B cell (primary cell): Measurements from ENCODE around the gene C2CD4A. TPM values are rescaled to one million over a fixed set of nuclear protein-coding genes. Genes with fewer than 3 reads are reported as not detected.

ENCODE experiments used
- ATAC-seq: fragments of 200-7000 bp; cut with Tn5 transposase; one replicate; pipeline ENCODE4 v1.10.0; 2021; ENCODE audit warnings: low read depth, mild to moderate bottlenecking, moderate number of reproducible peaks, moderate library complexity
- CTCF ChIA-PET: fragments of 350-600 bp; sonication (Branson Sonifier 250); formaldehyde crosslinking; loops from one replicate; lab custom pipeline; 2021; ENCODE audit warnings: antibody characterized with exemption, inconsistent platforms; lab: Charles Lee
- POLR2A ChIA-PET: fragments of 350-600 bp; sonication (Branson Sonifier 250); formaldehyde crosslinking; loops from one replicate; lab custom pipeline; 2021; ENCODE audit warnings: antibody characterized with exemption; lab: Charles Lee
- DNase-seq: peaks from one replicate; pipeline ENCODE4 v3.0.0; 2013
- H2AFZ ChIP-seq: 2 replicates; pipeline ENCODE4 v1.6.1; 2012; ENCODE audit warnings: mild to moderate bottlenecking, low read depth, low read length; ENCODE audit not compliant: insufficient read depth, poor library complexity, severe bottlenecking
- H3K27ac ChIP-seq, 2 donors: 1 replicate in 1 of 2; 2 replicates in 1 of 2; pipeline ENCODE4 v1.5.1; 2012 to 2013; ENCODE audit warnings: low read length in 2 of 2, mild to moderate bottlenecking in 2 of 2, moderate library complexity in 1 of 2
- H3K27me3 ChIP-seq, 4 experiments: fragments of 200-600 bp in 1 of 4; sonication (generic) in 1 of 4; replicated peaks in 1 of 4; 1 replicate in 2 of 4; 2 replicates in 2 of 4; pipeline versions ENCODE4 v1.6.1 to v1.7.0; 2013 to 2016; ENCODE audit warnings: low read length in 3 of 4, mild to moderate bottlenecking in 2 of 4, mixed read lengths in 1 of 4, moderate library complexity in 1 of 4; ENCODE audit not compliant: insufficient read depth in 4 of 4, control insufficient read depth in 3 of 4; ENCODE audit errors: control extremely low read depth in 1 of 4
- H3K36me3 ChIP-seq, 2 experiments: replicated peaks in 1 of 2; 1 replicate in 1 of 2; 2 replicates in 1 of 2; pipeline versions ENCODE4 v1.6.1 to v1.7.1; 2013; ENCODE audit warnings: low read length in 1 of 2; ENCODE audit not compliant: insufficient read depth in 2 of 2, control insufficient read depth in 1 of 2; ENCODE audit errors: control extremely low read depth in 1 of 2, extremely low read depth in 1 of 2
- H3K4me1 ChIP-seq, 2 donors: fragments of 200-600 bp in 1 of 2; sonication (generic) in 1 of 2; 1 replicate in 1 of 2; 2 replicates in 1 of 2; pipeline versions ENCODE4 v1.5.1 to v1.6.1; 2013 to 2017; ENCODE audit warnings: low read length in 2 of 2; ENCODE audit not compliant: control insufficient read depth in 2 of 2, insufficient read depth in 2 of 2
- H3K4me2 ChIP-seq: replicated peaks from 2 replicates; pipeline ENCODE3; 2012; ENCODE audit warnings: mild to moderate bottlenecking, low read depth, low read length; ENCODE audit not compliant: poor library complexity, severe bottlenecking
- H3K4me3 ChIP-seq, 5 experiments: fragments of 200-600 bp in 1 of 5; sonication (generic) in 1 of 5; 1 replicate in 3 of 5; 2 replicates in 2 of 5; pipeline versions ENCODE4 v1.5.1 to v1.7.0; 2011 to 2016; ENCODE audit warnings: low read length in 4 of 5, mild to moderate bottlenecking in 4 of 5, low read depth in 2 of 5, control low read depth in 1 of 5, moderate library complexity in 1 of 5; ENCODE audit not compliant: insufficient read depth in 1 of 5; ENCODE audit errors: control extremely low read depth in 1 of 5, extremely low read depth in 1 of 5
- H3K79me2 ChIP-seq: fragments of 200-600 bp; sonication (generic); one replicate; pipeline ENCODE4 v1.6.0; 2016; ENCODE audit warnings: low read length; ENCODE audit not compliant: control insufficient read depth, insufficient read depth
- H3K9ac ChIP-seq: fragments of 200-600 bp; sonication (generic); 2 replicates; pipeline ENCODE4 v1.6.1; 2017; ENCODE audit warnings: mild to moderate bottlenecking, low read length, moderate library complexity
- H3K9me3 ChIP-seq, 3 donors: one replicate each; pipeline versions ENCODE4 v1.6.1 to v1.7.1; 2013; ENCODE audit warnings: low read length in 2 of 3; ENCODE audit not compliant: control insufficient read depth in 2 of 3, insufficient read depth in 1 of 3; ENCODE audit errors: control extremely low read depth in 1 of 3
- H4K20me1 ChIP-seq: 2 replicates; pipeline ENCODE4 v1.6.0; 2012; ENCODE audit warnings: mild to moderate bottlenecking, low read length; ENCODE audit not compliant: insufficient read depth, control insufficient read depth, poor library complexity, severe bottlenecking
- H3K27ac Mint-ChIP-seq: one replicate; pipeline ENCODE4 v1.8.0; 2021; ENCODE audit warnings: mixed read lengths
- H3K27me3 Mint-ChIP-seq: one replicate; pipeline ENCODE4 v1.8.0; 2021; ENCODE audit warnings: mixed read lengths
- H3K4me1 Mint-ChIP-seq: one replicate; pipeline ENCODE4 v1.8.0; 2021; ENCODE audit warnings: mixed read lengths
- H3K4me3 Mint-ChIP-seq: one replicate; pipeline ENCODE4 v1.8.0; 2021; ENCODE audit warnings: mixed read lengths
- H3K9me3 Mint-ChIP-seq: one replicate; pipeline ENCODE4 v1.8.0; 2022; ENCODE audit warnings: mixed read lengths; ENCODE audit not compliant: insufficient read depth
- CTCF ChIP-seq: fragments of 200-600 bp; IDR thresholded peaks from one replicate; pipeline ENCODE4 v1.8.0; 2022; ENCODE audit warnings: antibody characterized with exemption, mild to moderate bottlenecking
- EZH2 ChIP-seq: IDR thresholded peaks from 2 replicates; pipeline ENCODE4 v1.6.1; 2012; ENCODE audit warnings: borderline replicate concordance, low read depth, mild to moderate bottlenecking, moderate library complexity, low read length; ENCODE audit not compliant: insufficient read depth, poor library complexity, severe bottlenecking
- WGBS: methylation state at CpG from one replicate; pipeline ENCODE4 v1.1.5; 2013; ENCODE audit warnings: missing lambda C conversion rate; ENCODE audit not compliant: insufficient coverage; 5-methylcytosine and 5-hydroxymethylcytosine counted together
- intact Hi-C: fragments of 100-400 bp; cut with micrococcal nuclease; formaldehyde crosslinking; loops from one replicate; pipeline ENCODE4 v1.10.0; 2022
- polyA plus RNA-seq: library from polyadenylated mRNA; depleted of rRNA; stranded (reverse); fragments of >200 nt; gene quantifications from 2 replicates; pipeline ENCODE4 v1.2.3, GENCODE V29; 2012
- total RNA-seq, 2 donors: library from RNA; stranded (reverse); fragments of 120-200 nt in 1 of 2; gene quantifications; 1 replicate in 1 of 2; 2 replicates in 1 of 2; pipeline versions ENCODE4 v1.2.3 to v1.2.4, GENCODE V29; 2013 to 2022

The C2CD4A gene
- total and polyA plus RNA-seq, 2 donors (not counting 1 experiment from before 2014, with no cell fraction given) = not detected

- POLR2A ChIA-PET = interaction anchor here (1.2 to 1.3 kb wide), 2 partner anchors 13 to 33 kb away, joined by 3 to 4 read pairs; no protein-coding TSS in a partner anchor
- WGBS = under 1% methylated on average over 68 of the region's 73 CpGs
These were observed 6.5 kb upstream of the C2CD4A start, which contains the start of gene VPS13C for GRCh38 chr15:62060113-62060895. TSS of gene VPS13C (minus strand) at chr15:62060447. CDS start at chr15:62060374, 73 bp downstream.

More at GRCh38 chr15:62060113-62060895, 6.5 kb upstream of the C2CD4A start, which contains the start of gene VPS13C:
- H2AFZ ChIP-seq = peak within 1 kb of the TSS; percentile 88
- TF ChIP-seq EZH2 (no peak), CTCF (peak; percentile 84)
- peak; percentile 81 for ATAC-seq
- Mint-ChIP-seq H3K4me1 (peaks cover 42% of the 10 kb centered on the region), H3K9me3 (no peaks in the 10 kb centered on the region), H3K27me3 (peaks cover 9% of the 10 kb centered on the region), H3K27ac (peak within 1 kb of the TSS; percentile 98), H3K4me3 (peak within 1 kb of the TSS; percentile 96)
- peaks cover 15 to 21% of the 10 kb centered on the region in 2 donors for H3K4me1 ChIP-seq
- peak; percentile 97 for DNase-seq
- H4K20me1 ChIP-seq = peaks cover 7% of the 10 kb centered on the region
- peak within 1 kb of the TSS; percentile 96 for H3K9ac ChIP-seq
- peak within 1 kb of the TSS; percentile 84 for H3K4me2 ChIP-seq
- H3K79me2 ChIP-seq = peaks cover 47% of the 10 kb centered on the region
- peak within 1 kb of the TSS; percentile 94 to 95 for H3K27ac ChIP-seq
- H3K27me3 ChIP-seq = peaks cover 0 to 6% (median under 1%) of the 10 kb centered on the region in 4 experiments
- intact Hi-C loops = loop anchor here (1.0 to 10.0 kb wide), 4 partner anchors 8 to 1062 kb away; partner anchors contain the start of gene LACTB
- peaks cover 2 to 9% of the 10 kb centered on the region in 2 experiments for H3K36me3 ChIP-seq
- H3K9me3 ChIP-seq = no peaks in the 10 kb centered on the region
- H3K4me3 ChIP-seq = peak within 1 kb of the TSS; percentile 66 to 99 (median 93)
- CTCF ChIA-PET = interaction anchor here (0.9 to 3.8 kb wide), 13 partner anchors 10 to 193 kb away, joined by 3 to 37 read pairs (median 4); no protein-coding TSS in a partner anchor
